Measurements from ENCODE around the gene ARF1.

Gene ARF1

GRCh38 chr1:228122921-228123441 is 40.5 kb downstream of the ARF1 start:
- DNase-seq (ENCODE audit: low spot score): no peak

- no peak for DNase-seq (ENCODE audit: low spot score)
Measured at GRCh38 chr1:228123505-228123904, 41.0 kb downstream of the ARF1 start.

- no peak for DNase-seq (ENCODE audit: low spot score)
Measured at GRCh38 chr1:228125185-228125584, 42.7 kb downstream of the ARF1 start.

GRCh38 chr1:228131766-228132165 is 49.3 kb downstream of the ARF1 start:
- DNase-seq (ENCODE audit: low spot score): no peak

GRCh38 chr1:228134591-228134990 is 52.1 kb downstream of the ARF1 start:
- DNase-seq (ENCODE audit: low spot score): no peak

- DNase-seq (ENCODE audit: low spot score): no peak
Measured at GRCh38 chr1:228136901-228137300, 54.4 kb downstream of the ARF1 start.

- no peak for DNase-seq (ENCODE audit: low spot score)
Measured at GRCh38 chr1:228139406-228139930, 57.0 kb downstream of the ARF1 start.

GRCh38 chr1:228139931-228140723 is 57.6 kb downstream of the ARF1 start, which contains the start of gene GUK1:
Gene GUK1 (plus strand): TSS chr1:228140279. CDS start chr1:228140303, 24 bp downstream.
- peak; percentile 99 for DNase-seq (ENCODE audit: low spot score)

- DNase-seq (ENCODE audit: low spot score): peak; percentile 64
Measured at GRCh38 chr1:228140724-228141225, 58.3 kb downstream of the ARF1 start.

- DNase-seq (ENCODE audit: low spot score): no peak
Measured at GRCh38 chr1:228141226-228142044, 58.9 kb downstream of the ARF1 start.

GRCh38 chr1:228142155-228142691 is 59.7 kb downstream of the ARF1 start:
- DNase-seq (ENCODE audit: low spot score): peak; percentile 63

- no peak for DNase-seq (ENCODE audit: low spot score)
Measured at GRCh38 chr1:228142701-228143136, 60.2 kb downstream of the ARF1 start.

- peak; percentile 60 for DNase-seq (ENCODE audit: low spot score)
Measured at GRCh38 chr1:228143480-228144192, 61.1 kb downstream of the ARF1 start.

- no peak for DNase-seq (ENCODE audit: low spot score)
Measured at GRCh38 chr1:228144193-228144992, 61.9 kb downstream of the ARF1 start.

- DNase-seq (ENCODE audit: low spot score): peak; percentile 60
Measured at GRCh38 chr1:228144993-228145343, 62.5 kb downstream of the ARF1 start.

GRCh38 chr1:228145463-228146416 is 63.2 kb downstream of the ARF1 start:
- DNase-seq (ENCODE audit: low spot score): peak; percentile 62

GRCh38 chr1:228146417-228147150 is 64.1 kb downstream of the ARF1 start:
- peak; percentile 59 for DNase-seq (ENCODE audit: low spot score)

GRCh38 chr1:228147151-228147693 is 64.7 kb downstream of the ARF1 start:
- DNase-seq (ENCODE audit: low spot score): peak; percentile 60
